ENCODE data around the gene LDB1.

The LDB1 gene

GRCh38 chr10:102135956-102136526 is 15.9 kb upstream of the LDB1 start:
- H3K9ac ChIP-seq (ENCODE audit: low read length): no peak overlapping the region; the same call in 1 of the 2 replicates
- TF ChIP-seq EZH2 (IDR thresholded peaks at IDR 0.05; ENCODE audit: borderline replicate concordance, low read length) (no peak), CTCF (IDR thresholded peaks at IDR 0.05; ENCODE audit: low read length) (no peak)
- H4K20me1 ChIP-seq (ENCODE audit: insufficient read depth, low read length): no peaks in the 10 kb centered on the region
- H3F3A ChIP-seq (ENCODE audit: insufficient read depth, low read length): no peaks in the 10 kb centered on the region
- no peak overlapping the region for H3K4me3 ChIP-seq (ENCODE audit: low read depth, low read length, poor library complexity, severe bottlenecking)
- peak overlapping the region; percentile 47 for H3K4me2 ChIP-seq (ENCODE audit: low read length)
- H3K27me3 ChIP-seq (ENCODE audit: insufficient read depth, low read length): no peaks in the 10 kb centered on the region
- no peak overlapping the region for H3K27ac ChIP-seq (ENCODE audit: low read depth, low read length, poor library complexity, severe bottlenecking)
- no peaks in the 10 kb centered on the region for H3K9me3 ChIP-seq (ENCODE audit: low read length)
- peaks cover 28% of the 10 kb centered on the region for H3K4me1 ChIP-seq (ENCODE audit: insufficient read depth, low read length, severe bottlenecking)
- H2AFZ ChIP-seq (ENCODE audit: low read length): no peak overlapping the region
- no peaks in the 10 kb centered on the region for H3K9me2 ChIP-seq (ENCODE audit: low read depth, low read length)
- H3K79me2 ChIP-seq (ENCODE audit: insufficient read depth, low read length): peaks cover 40% of the 10 kb centered on the region
- peaks cover 38% of the 10 kb centered on the region for H3K36me3 ChIP-seq (ENCODE audit: insufficient read depth, low read length)

DNA sequence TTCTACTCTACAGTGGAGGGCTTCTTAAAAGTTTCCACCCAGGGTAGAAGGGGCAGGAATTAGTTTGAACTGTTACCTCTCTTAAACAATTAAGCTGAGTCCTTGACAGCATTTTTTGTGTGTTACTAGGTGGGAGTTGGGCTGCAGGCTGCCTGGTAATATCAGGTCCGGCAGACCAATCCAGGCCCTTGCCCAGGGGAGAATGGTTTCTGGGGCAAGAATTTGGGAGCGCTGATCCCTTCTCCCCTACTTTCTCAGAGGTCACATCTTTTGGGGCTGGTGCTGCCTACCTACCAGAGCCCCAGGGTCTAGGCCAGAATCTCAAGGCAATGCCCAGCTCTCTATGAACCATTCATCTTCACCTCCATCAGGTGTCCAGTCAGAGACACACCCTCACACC is 14.2 kb upstream of the LDB1 start:
- Histone ChIP-seq H3K79me2 (ENCODE audit: insufficient read depth, low read length) (peaks cover 40% of the 10 kb centered on the region), H3K4me1 (ENCODE audit: insufficient read depth, low read length, severe bottlenecking) (peaks cover 28% of the 10 kb centered on the region), H3K9me2 (ENCODE audit: low read depth, low read length) (no peaks in the 10 kb centered on the region), H3K4me2 (ENCODE audit: low read length) (peak overlapping the region; percentile 99), H2AFZ (ENCODE audit: low read length) (no peak overlapping the region), H3K4me3 (ENCODE audit: low read depth, low read length, poor library complexity, severe bottlenecking) (peak overlapping the region; percentile 91), H3K36me3 (ENCODE audit: insufficient read depth, low read length) (peaks cover 21% of the 10 kb centered on the region), H3F3A (ENCODE audit: insufficient read depth, low read length) (no peaks in the 10 kb centered on the region), H3K27me3 (ENCODE audit: insufficient read depth, low read length) (no peaks in the 10 kb centered on the region), H3K9me3 (ENCODE audit: low read length) (no peaks in the 10 kb centered on the region), H3K9ac (ENCODE audit: low read length) (peak overlapping the region; percentile 82), H4K20me1 (ENCODE audit: insufficient read depth, low read length) (no peaks in the 10 kb centered on the region), H3K27ac (ENCODE audit: low read depth, low read length, poor library complexity, severe bottlenecking) (peak overlapping the region; percentile 38)
- no peak for TF ChIP-seq CTCF (IDR thresholded peaks at IDR 0.05; ENCODE audit: low read length)
- no peak for TF ChIP-seq EZH2 (IDR thresholded peaks at IDR 0.05; ENCODE audit: borderline replicate concordance, low read length)

- H3F3A ChIP-seq (ENCODE audit: insufficient read depth, low read length): no peaks in the 10 kb centered on the region
- H3K27me3 ChIP-seq (ENCODE audit: insufficient read depth, low read length): no peaks in the 10 kb centered on the region
- peaks cover 13% of the 10 kb centered on the region for H3K36me3 ChIP-seq (ENCODE audit: insufficient read depth, low read length)
- H3K9me3 ChIP-seq (ENCODE audit: low read length): no peaks in the 10 kb centered on the region
- H3K79me2 ChIP-seq (ENCODE audit: insufficient read depth, low read length): peaks cover 40% of the 10 kb centered on the region
- TF ChIP-seq CTCF (IDR thresholded peaks at IDR 0.05; ENCODE audit: low read length) (no peak), EZH2 (IDR thresholded peaks at IDR 0.05; ENCODE audit: borderline replicate concordance, low read length) (no peak)
- H3K4me1 ChIP-seq (ENCODE audit: insufficient read depth, low read length, severe bottlenecking): peaks cover 28% of the 10 kb centered on the region
- peak overlapping the region; percentile 91 for H3K4me3 ChIP-seq (ENCODE audit: low read depth, low read length, poor library complexity, severe bottlenecking)
- H3K27ac ChIP-seq (ENCODE audit: low read depth, low read length, poor library complexity, severe bottlenecking): peak overlapping the region; percentile 38
- H3K9me2 ChIP-seq (ENCODE audit: low read depth, low read length): no peaks in the 10 kb centered on the region
- H3K9ac ChIP-seq (ENCODE audit: low read length): peak overlapping the region; percentile 82
- H3K4me2 ChIP-seq (ENCODE audit: low read length): peak overlapping the region; percentile 99
- no peaks in the 10 kb centered on the region for H4K20me1 ChIP-seq (ENCODE audit: insufficient read depth, low read length)
- no peak overlapping the region for H2AFZ ChIP-seq (ENCODE audit: low read length)
Observed at GRCh38 chr10:102133373-102134195, 13.4 kb upstream of the LDB1 start.

Data from OCI-LY1 (cell line).